ENCODE data around the gene GRIN2A.

DNA sequence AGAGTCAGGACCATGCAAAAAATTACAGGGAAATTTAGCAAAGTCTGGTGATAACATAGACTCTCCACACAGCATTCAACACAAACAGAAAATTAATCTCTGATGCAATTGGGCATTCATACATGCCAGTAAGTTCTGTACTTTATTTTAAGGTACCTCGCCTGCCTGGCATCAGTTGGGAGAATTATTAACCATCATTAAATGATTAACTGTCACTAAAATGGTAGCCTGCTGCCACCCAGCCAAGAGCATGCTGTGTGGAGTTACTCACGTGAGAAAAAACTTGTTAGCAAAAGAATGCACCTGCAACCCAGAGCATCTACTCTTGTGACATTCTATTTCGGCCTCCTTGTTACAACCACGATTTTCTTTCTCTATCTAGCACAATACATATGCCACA is 117.2 kb downstream of the GRIN2A start:
- TF ChIP-seq, protein P1, sequence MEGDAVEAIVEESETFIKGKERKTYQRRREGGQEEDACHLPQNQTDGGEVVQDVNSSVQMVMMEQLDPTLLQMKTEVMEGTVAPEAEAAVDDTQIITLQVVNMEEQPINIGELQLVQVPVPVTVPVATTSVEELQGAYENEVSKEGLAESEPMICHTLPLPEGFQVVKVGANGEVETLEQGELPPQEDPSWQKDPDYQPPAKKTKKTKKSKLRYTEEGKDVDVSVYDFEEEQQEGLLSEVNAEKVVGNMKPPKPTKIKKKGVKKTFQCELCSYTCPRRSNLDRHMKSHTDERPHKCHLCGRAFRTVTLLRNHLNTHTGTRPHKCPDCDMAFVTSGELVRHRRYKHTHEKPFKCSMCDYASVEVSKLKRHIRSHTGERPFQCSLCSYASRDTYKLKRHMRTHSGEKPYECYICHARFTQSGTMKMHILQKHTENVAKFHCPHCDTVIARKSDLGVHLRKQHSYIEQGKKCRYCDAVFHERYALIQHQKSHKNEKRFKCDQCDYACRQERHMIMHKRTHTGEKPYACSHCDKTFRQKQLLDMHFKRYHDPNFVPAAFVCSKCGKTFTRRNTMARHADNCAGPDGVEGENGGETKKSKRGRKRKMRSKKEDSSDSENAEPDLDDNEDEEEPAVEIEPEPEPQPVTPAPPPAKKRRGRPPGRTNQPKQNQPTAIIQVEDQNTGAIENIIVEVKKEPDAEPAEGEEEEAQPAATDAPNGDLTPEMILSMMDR (IDR thresholded peaks at IDR 0.05) = no peak
- no peak for TF ChIP-seq POLR2A (IDR thresholded peaks at IDR 0.05)
- no peak for TF ChIP-seq POLR2AphosphoS5 (IDR thresholded peaks at IDR 0.05)
